HG02763 (cell line): Measurements from ENCODE around the gene SNX30.
"Not testable (repeated sequence)": the region's sequence is repeated elsewhere in the genome, so short reads cannot be mapped to it uniquely, and the experiment has no call there.

Experiments used
- ATAC-seq: cut with Tn5 transposase; IDR thresholded peaks from one replicate; pipeline ENCODE4 v1.9.1; 2021; ENCODE audit warnings: mild to moderate bottlenecking, moderate library complexity; ENCODE audit not compliant: unreplicated experiment

SNX30 gene

GRCh38 chr9:112750016-112750763, at the start of gene SNX30:
Gene SNX30 (plus strand): TSS chr9:112750760. CDS start chr9:112751002, 242 bp downstream.
- peak; percentile 84 for ATAC-seq

- no peak for ATAC-seq
These were observed 47.3 kb upstream of the SNX30 start for GRCh38 chr9:112703304-112703703.

- ATAC-seq, result no peak
These were observed 44.7 kb upstream of the SNX30 start for GRCh38 chr9:112705768-112706427.

GRCh38 chr9:112711050-112711689, 39.4 kb upstream of the SNX30 start:
- ATAC-seq, result no peak

- ATAC-seq, result no peak
These were observed 37.9 kb upstream of the SNX30 start for GRCh38 chr9:112712678-112713077.

GRCh38 chr9:112717661-112718331, 32.8 kb upstream of the SNX30 start, which contains the start of gene INIP:
Gene INIP (minus strand): TSS chr9:112718117. CDS start chr9:112716485, 1,632 bp downstream.
- peak; percentile 97 for ATAC-seq

- no peak for ATAC-seq
These were observed 31.3 kb upstream of the SNX30 start for GRCh38 chr9:112719241-112719691.

- ATAC-seq, result no peak
These were observed 30.9 kb upstream of the SNX30 start for GRCh38 chr9:112719696-112720095.

GRCh38 chr9:112720113-112720780, 30.3 kb upstream of the SNX30 start:
- ATAC-seq, result no peak

GRCh38 chr9:112722749-112723148, 27.8 kb upstream of the SNX30 start:
- not testable (repeated sequence) for ATAC-seq

- no peak for ATAC-seq
These were observed 24.6 kb upstream of the SNX30 start for GRCh38 chr9:112725961-112726360.

- ATAC-seq, result no peak
These were observed 24.1 kb upstream of the SNX30 start for GRCh38 chr9:112726428-112726827.

- ATAC-seq, result no peak
These were observed 22.2 kb upstream of the SNX30 start for GRCh38 chr9:112728401-112728800.

GRCh38 chr9:112731971-112732370, 18.6 kb upstream of the SNX30 start:
- ATAC-seq, result no peak

GRCh38 chr9:112734892-112735291, 15.7 kb upstream of the SNX30 start:
- no peak for ATAC-seq

GRCh38 chr9:112743216-112743836, 7.2 kb upstream of the SNX30 start:
- no peak for ATAC-seq

GRCh38 chr9:112744177-112744576, 6.4 kb upstream of the SNX30 start:
- ATAC-seq, result no peak

- no peak for ATAC-seq
These were observed 3.5 kb upstream of the SNX30 start for GRCh38 chr9:112747094-112747493.

- ATAC-seq, result no peak
These were observed 150 bp downstream of the SNX30 start for GRCh38 chr9:112750764-112751055.

GRCh38 chr9:112751056-112751795, 666 bp downstream of the SNX30 start:
- peak; percentile 25 for ATAC-seq
